ENCODE data around the gene RBM33.

RBM33 gene

DNA sequence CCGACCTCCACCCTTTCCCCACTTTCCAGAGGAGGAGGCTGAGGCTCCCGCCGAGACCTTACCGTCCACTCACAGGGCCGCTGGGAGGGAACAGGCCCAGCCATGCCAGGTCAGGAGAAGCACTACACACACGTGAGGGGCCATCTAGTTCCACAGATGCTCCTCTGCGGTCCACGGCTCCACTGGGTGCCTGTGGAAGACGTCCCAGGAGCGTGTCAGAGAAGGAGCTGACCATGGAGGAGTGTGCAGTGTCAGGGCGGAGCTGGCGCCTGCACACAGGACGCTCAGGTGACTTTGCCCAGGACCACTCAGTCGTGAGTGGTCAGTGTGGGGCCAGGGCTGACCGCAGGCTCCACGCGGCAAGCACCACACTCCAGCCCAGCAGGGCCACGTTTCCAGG is 175.8 kb downstream of the RBM33 start:
- H3K27me3 ChIP-seq (ENCODE audit: control insufficient read depth in 2 of 2, insufficient read depth in 2 of 2, low read length in 2 of 2), result peaks cover 4 to 8% of the 10 kb centered on the region in 2 donors
- no peaks in the 10 kb centered on the region for H3K9me3 ChIP-seq (ENCODE audit: control insufficient read depth in 2 of 2, low read length in 2 of 2)
- H3K4me1 ChIP-seq (ENCODE audit: control insufficient read depth in 2 of 2, insufficient read depth in 2 of 2, low read length in 2 of 2), result peaks cover 5 to 12% of the 10 kb centered on the region in 2 donors
- no peak overlapping the region for H3K9ac ChIP-seq (ENCODE audit: low read depth in 1 of 2, low read length in 2 of 2)
- no peak overlapping the region for H3K27ac ChIP-seq (ENCODE audit: low read depth in 2 of 2, low read length in 2 of 2)
- no peaks in the 10 kb centered on the region for H3K36me3 ChIP-seq (ENCODE audit: control insufficient read depth in 2 of 2, insufficient read depth in 2 of 2, low read length in 2 of 2)
- no peak overlapping the region for H3K4me3 ChIP-seq (ENCODE audit: low read length in 2 of 2)

DNA sequence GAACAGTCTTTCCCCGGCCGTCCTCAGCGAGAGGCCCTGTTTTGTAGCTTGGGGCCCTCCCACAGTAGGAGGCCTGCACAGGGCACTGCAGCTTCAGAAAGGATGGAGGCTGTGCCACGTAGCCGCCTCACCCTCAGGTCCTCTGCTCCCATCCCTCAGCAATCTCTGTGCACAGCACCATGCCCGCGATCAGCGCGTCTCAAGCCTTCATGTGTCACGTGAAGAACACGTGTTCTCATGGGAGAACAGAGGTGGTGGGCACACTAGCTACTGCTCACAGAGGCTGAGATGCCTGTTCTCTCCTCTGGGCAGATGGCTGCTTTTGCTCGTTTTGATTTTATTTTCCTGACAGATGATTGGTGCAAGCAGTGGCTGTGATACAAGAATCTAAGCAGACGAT is 176.3 kb downstream of the RBM33 start:
- Histone ChIP-seq H3K36me3 (ENCODE audit: control insufficient read depth in 2 of 2, insufficient read depth in 2 of 2, low read length in 2 of 2) (no peaks in the 10 kb centered on the region), H3K4me3 (ENCODE audit: low read length in 2 of 2) (no peak overlapping the region), H3K27ac (ENCODE audit: low read depth in 2 of 2, low read length in 2 of 2) (no peak overlapping the region), H3K9me3 (ENCODE audit: control insufficient read depth in 2 of 2, low read length in 2 of 2) (no peaks in the 10 kb centered on the region), H3K4me1 (ENCODE audit: control insufficient read depth in 2 of 2, insufficient read depth in 2 of 2, low read length in 2 of 2) (peaks cover 5 to 15% of the 10 kb centered on the region in 2 donors), H3K27me3 (ENCODE audit: control insufficient read depth in 2 of 2, insufficient read depth in 2 of 2, low read length in 2 of 2) (peaks cover under 1 to 8% of the 10 kb centered on the region in 2 donors), H3K9ac (ENCODE audit: low read depth in 1 of 2, low read length in 2 of 2) (no peak overlapping the region)

- peaks cover 0 to 4% of the 10 kb centered on the region in 2 donors for H3K27me3 ChIP-seq (ENCODE audit: control insufficient read depth in 2 of 2, insufficient read depth in 2 of 2, low read length in 2 of 2)
- H3K4me3 ChIP-seq (ENCODE audit: low read length in 2 of 2), result no peak overlapping the region
- H3K27ac ChIP-seq (ENCODE audit: low read depth in 2 of 2, low read length in 2 of 2), result no peak overlapping the region
- H3K4me1 ChIP-seq (ENCODE audit: control insufficient read depth in 2 of 2, insufficient read depth in 2 of 2, low read length in 2 of 2), result peaks cover 5 to 15% of the 10 kb centered on the region in 2 donors
- no peaks in the 10 kb centered on the region for H3K9me3 ChIP-seq (ENCODE audit: control insufficient read depth in 2 of 2, low read length in 2 of 2)
- no peaks in the 10 kb centered on the region for H3K36me3 ChIP-seq (ENCODE audit: control insufficient read depth in 2 of 2, insufficient read depth in 2 of 2, low read length in 2 of 2)
- no peak overlapping the region for H3K9ac ChIP-seq (ENCODE audit: low read depth in 1 of 2, low read length in 2 of 2)
Measured at GRCh38 chr7:155821851-155822250, 177.4 kb downstream of the RBM33 start.

GRCh38 chr7:155824227-155824886 is 179.9 kb downstream of the RBM33 start:
- H3K9me3 ChIP-seq (ENCODE audit: control insufficient read depth in 2 of 2, low read length in 2 of 2), result no peaks in the 10 kb centered on the region
- H3K27me3 ChIP-seq (ENCODE audit: control insufficient read depth in 2 of 2, insufficient read depth in 2 of 2, low read length in 2 of 2), result no peaks in the 10 kb centered on the region
- H3K36me3 ChIP-seq (ENCODE audit: control insufficient read depth in 2 of 2, insufficient read depth in 2 of 2, low read length in 2 of 2), result no peaks in the 10 kb centered on the region
- H3K27ac ChIP-seq (ENCODE audit: low read depth in 2 of 2, low read length in 2 of 2), result peak overlapping the region in 1 of 2 donors; percentile 49
- H3K9ac ChIP-seq (ENCODE audit: low read depth in 1 of 2, low read length in 2 of 2), result no peak overlapping the region
- H3K4me1 ChIP-seq (ENCODE audit: control insufficient read depth in 2 of 2, insufficient read depth in 2 of 2, low read length in 2 of 2), result peaks cover 5 to 15% of the 10 kb centered on the region in 2 donors
- no peak overlapping the region for H3K4me3 ChIP-seq (ENCODE audit: low read length in 2 of 2)

DNA sequence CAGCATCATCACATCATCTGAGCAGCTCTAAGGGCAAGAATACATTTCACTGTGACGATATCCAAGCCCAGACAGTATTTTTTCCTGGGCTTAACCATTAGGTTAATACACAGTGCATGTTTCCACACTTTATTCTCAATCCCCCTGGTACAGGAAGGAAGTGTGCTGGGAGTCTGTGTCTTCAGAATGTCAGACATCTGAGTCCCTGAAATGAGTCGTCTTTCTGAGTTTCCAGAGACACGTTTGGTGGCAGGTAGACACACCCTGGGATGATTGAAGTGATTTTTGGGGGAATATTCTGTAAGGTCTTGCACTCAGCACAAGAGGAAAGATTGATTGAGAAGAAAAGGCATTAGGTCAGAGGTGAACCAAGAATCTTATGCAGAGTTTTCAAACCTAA is 180.9 kb downstream of the RBM33 start:
- H3K4me1 ChIP-seq (ENCODE audit: control insufficient read depth in 2 of 2, insufficient read depth in 2 of 2, low read length in 2 of 2), result peaks cover 5 to 15% of the 10 kb centered on the region in 2 donors
- H3K27me3 ChIP-seq (ENCODE audit: control insufficient read depth in 2 of 2, insufficient read depth in 2 of 2, low read length in 2 of 2), result no peaks in the 10 kb centered on the region
- H3K27ac ChIP-seq (ENCODE audit: low read depth in 2 of 2, low read length in 2 of 2), result no peak overlapping the region
- H3K9ac ChIP-seq (ENCODE audit: low read depth in 1 of 2, low read length in 2 of 2), result no peak overlapping the region
- no peaks in the 10 kb centered on the region for H3K9me3 ChIP-seq (ENCODE audit: control insufficient read depth in 2 of 2, low read length in 2 of 2)
- H3K4me3 ChIP-seq (ENCODE audit: low read length in 2 of 2), result no peak overlapping the region
- H3K36me3 ChIP-seq (ENCODE audit: control insufficient read depth in 2 of 2, insufficient read depth in 2 of 2, low read length in 2 of 2), result no peaks in the 10 kb centered on the region

GRCh38 chr7:155829796-155830470 is 185.5 kb downstream of the RBM33 start:
- H3K27me3 ChIP-seq (ENCODE audit: control insufficient read depth in 2 of 2, insufficient read depth in 2 of 2, low read length in 2 of 2), result no peaks in the 10 kb centered on the region
- no peak overlapping the region for H3K4me3 ChIP-seq (ENCODE audit: low read length in 2 of 2)
- H3K9me3 ChIP-seq (ENCODE audit: control insufficient read depth in 2 of 2, low read length in 2 of 2), result no peaks in the 10 kb centered on the region
- no peak overlapping the region for H3K27ac ChIP-seq (ENCODE audit: low read depth in 2 of 2, low read length in 2 of 2)
- peaks cover 3 to 6% of the 10 kb centered on the region in 2 donors for H3K4me1 ChIP-seq (ENCODE audit: control insufficient read depth in 2 of 2, insufficient read depth in 2 of 2, low read length in 2 of 2)
- H3K9ac ChIP-seq (ENCODE audit: low read depth in 1 of 2, low read length in 2 of 2), result no peak overlapping the region
- H3K36me3 ChIP-seq (ENCODE audit: control insufficient read depth in 2 of 2, insufficient read depth in 2 of 2, low read length in 2 of 2), result no peaks in the 10 kb centered on the region
